GM19043 (cell line): ENCODE results near the gene SLC16A13.
"Not testable (repeated sequence)": the region's sequence is repeated elsewhere in the genome, so short reads cannot be mapped to it uniquely, and the experiment has no call there.

Source experiments
- ATAC-seq: cut with Tn5 transposase; IDR thresholded peaks from one replicate; pipeline ENCODE4 v1.9.1; 2021; ENCODE audit warnings: low read depth; ENCODE audit not compliant: unreplicated experiment

Gene SLC16A13, protein sequence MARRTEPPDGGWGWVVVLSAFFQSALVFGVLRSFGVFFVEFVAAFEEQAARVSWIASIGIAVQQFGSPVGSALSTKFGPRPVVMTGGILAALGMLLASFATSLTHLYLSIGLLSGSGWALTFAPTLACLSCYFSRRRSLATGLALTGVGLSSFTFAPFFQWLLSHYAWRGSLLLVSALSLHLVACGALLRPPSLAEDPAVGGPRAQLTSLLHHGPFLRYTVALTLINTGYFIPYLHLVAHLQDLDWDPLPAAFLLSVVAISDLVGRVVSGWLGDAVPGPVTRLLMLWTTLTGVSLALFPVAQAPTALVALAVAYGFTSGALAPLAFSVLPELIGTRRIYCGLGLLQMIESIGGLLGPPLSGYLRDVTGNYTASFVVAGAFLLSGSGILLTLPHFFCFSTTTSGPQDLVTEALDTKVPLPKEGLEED

DNA sequence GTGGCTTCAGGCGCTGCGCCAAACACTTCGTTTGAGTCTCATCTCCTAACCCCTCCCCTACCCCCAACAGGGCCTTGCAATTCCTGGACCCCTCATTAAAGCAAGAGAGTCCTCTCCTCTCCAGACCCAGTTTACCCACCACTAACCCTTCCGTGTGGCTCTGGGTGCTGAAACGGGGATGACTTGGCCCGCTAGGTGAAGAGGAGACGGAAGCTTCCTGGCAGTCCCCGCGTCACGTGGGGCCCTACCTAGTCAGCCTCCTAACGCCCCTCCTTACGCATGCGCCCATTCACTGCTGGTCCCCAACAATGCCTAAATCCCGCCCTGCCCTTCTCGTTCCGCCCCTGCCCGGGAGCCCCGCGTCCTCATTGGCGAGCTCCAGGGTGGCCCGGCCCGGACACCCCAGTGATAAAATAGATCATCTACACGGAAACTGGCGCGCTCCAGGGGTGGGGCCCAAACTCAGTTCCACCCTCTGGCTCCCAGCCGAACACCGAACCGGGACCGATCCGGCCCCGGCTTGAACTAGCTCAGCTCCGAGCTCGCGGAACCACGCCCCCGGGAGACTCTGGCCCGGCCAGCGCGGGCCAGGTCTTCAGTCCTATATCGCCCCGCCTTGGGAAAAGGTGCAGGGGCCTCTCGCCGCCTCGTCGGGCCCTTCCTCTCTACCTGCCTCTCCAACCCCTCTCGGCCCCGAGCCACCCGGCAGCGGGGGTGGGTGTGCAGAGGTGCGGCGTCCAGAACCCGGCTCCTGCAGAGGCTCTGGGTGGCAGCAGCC is at the start of gene SLC16A13:
Gene SLC16A13 (plus strand): TSS at position 425 of the 778 bp plus-strand sequence. CDS start 368 bp downstream, outside the sequence.
- peak; percentile 89 for ATAC-seq

DNA sequence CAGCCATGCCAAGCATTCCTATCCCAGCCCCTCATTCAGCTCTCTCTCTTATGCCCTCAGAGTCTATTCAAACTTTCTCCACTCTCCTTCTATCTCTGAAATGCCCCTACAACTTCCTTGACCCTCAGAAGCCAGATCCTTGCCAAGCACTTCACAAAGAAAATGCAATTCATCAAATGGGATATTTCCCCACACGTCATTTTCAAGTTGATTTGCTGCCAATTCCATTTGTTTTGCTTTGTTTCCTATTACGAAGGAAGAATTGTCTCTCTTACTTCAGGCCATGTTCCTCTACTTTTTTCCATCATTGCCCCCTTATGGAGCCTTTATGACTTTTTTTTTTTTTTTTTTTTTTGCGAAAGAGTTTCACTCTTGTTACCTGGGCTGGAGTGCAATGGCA is 49.1 kb upstream of the SLC16A13 start:
- ATAC-seq, result no peak

DNA sequence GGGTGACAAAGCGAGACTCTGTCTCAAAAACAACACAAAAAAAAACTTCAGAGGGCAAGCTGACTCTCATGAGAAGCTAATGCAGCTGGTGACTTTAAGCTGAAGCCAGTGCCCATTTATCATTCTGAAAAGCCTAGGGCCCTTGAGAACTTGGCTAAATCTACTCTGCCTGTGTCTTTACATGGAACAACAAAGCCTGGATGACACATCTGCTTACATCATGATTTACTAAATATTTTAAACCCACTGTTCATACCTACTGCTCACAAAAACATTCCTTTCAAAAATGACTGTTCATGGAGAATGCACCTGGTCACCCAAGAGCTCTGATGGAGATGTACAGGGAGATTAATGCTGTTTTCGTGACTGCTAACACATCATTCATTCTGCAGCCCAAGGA is 46.0 kb upstream of the SLC16A13 start:
- no peak for ATAC-seq

DNA sequence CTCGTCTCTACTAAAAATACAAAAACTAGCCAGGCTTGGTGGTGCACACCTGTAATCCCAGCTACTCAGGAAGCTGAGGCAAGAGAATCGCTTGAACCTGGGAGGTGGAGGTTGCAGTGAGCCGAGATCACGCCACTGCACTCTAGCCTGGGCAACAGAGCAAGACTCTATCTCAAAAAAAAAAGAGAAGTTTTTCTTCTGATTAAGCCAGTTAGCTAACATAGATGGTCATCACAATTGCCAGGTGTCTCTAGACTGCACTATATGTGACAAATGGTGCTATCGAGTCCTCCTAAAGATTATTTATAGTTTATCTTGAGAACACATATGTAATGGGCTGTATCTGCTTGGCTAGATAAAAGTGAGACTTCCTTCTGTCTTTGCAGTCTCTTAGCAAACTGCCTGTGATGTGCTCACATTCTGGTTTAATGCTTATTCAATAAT is 42.2 kb upstream of the SLC16A13 start:
- not testable (repeated sequence) for ATAC-seq

DNA sequence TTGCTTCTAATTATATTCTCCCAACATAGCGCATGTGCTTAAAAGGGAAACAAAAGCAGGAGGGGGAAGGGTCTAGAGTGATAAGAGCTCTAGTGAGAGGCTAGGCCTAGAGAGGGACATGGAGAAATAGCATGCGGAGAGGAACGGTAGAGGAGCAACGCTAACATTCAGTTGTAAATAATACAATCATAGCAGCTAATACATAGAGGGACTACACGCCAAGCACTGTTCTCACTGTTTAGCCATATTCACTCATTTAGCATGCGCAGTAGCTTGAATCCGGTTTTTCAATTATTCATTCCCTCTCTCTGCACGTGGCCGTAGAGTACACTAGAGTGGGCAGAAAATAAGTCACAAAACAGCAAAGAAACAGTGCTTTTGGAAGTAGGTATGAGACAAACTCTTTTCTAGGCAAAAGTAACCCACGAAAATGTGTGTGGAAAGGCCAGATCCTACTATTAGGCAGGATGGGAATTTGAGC is 41.7 kb upstream of the SLC16A13 start:
- no peak for ATAC-seq

DNA sequence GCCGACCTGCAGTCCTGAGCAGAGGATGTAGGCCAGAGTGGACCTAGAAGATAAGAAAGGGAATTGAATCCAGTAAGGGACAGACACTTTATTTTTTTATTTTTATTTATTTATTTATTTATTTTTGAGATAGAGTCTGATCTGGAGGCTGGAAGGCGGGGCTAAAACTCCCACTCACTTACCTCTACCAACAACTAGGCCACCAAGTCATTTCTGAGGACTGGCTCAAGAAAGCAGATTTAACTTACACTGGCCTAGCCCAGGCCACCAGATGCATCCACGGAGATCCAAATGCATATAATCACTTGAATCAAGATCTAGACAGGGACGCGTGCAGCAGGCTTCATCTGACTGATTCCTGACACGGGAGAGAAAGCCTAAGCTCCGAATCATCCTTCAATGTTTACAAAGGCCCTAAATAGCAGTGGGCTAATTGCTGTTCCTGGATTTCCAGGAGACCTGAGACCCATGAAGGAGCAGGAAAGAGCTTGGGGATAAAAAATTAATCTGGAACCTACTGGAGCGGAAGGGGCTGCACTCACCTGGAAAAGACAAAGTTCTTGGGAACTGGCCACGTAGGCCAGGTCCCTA is 41.1 kb upstream of the SLC16A13 start:
- ATAC-seq, result no peak

DNA sequence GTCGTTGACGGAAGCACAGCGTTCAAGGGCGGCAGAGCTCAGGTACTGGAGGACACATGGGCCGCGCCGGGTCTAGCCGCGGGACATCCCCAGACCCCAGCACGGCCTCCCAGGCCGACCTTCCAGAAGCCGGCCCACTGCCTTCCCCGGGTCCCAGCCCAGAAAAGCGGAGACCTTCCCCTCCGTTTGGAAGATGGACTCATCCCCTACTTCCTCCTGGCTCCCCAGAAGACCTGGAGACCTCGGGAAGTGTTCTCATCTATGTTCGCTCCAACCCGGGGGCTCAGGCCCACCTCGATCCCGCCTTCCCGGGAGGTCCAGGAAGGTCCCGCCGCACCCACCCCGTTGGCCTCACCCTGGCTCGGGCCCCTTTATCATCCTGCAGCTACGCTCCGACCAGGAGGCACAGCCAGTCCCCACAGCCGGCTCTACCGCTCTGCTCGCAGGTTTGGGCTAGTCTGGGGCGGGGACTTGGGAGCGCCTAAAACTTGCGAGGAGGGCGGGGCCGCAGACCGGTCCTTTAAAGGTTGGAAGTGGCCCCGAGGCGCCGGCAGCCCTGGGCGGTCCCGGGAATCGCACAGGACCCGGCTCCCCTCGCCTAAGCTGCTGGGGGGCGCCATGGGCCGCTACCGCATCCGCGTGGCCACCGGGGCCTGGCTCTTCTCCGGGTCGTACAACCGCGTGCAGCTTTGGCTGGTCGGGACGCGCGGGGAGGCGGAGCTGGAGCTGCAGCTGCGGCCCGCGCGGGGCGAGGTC is 40.1 kb upstream of the SLC16A13 start, which contains the start of gene ALOX12:
Gene ALOX12 (plus strand): TSS at position 550 of the 756 bp plus-strand sequence. CDS start 69 bp downstream, at position 619.
- no peak for ATAC-seq

DNA sequence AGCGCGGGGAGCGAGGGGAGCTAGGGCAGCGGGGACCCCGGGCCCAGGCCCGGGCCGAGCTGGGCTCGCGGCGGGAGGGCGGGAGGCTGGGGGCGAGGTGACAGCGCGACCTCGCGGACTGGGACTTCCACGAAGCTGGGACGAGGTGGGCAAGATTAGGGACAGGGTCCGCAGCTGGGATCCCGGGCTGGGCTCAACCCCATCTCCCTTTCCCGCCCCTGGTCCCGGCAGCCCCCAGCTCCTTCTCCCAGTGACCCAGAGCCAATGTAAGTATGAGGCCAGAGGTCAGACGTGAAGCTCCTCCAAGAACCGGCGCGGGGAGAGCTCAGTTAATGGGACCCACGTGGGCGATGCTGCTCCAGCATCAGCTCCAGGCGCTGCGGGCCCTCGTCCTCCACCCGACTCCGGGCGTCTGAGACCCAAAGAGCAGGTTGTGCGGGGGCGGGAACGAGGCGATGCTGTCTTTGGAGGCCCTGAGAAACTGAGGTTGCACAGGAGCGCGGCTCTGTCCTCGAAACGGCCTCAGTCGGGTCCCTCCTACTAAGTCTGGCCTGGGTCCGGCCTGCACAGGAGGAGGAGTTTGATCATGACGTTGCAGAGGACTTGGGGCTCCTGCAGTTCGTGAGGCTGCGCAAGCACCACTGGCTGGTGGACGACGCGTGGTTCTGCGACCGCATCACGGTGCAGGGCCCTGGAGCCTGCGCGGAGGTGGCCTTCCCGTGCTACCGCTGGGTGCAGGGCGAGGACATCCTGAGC is 39.4 kb upstream of the SLC16A13 start:
- ATAC-seq, result no peak

DNA sequence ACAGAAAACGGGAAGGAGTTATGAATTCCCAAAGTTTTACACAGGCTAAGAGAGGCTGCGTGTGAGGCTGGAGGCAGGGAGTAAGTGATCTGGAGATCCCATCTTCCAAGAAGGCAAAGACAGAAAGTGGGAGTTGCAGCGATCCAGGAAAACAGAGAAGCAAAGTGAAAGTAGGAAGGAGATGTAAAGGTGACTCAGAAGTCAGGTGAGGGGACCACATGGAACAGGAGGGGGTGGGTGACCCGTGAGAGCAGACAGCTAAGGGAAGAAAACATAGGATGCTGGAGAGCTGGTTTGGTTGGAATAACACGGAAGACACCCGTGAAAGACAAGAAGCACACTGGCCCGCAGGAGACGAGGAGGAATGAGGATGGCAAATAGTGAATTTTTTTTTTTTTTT is 38.6 kb upstream of the SLC16A13 start:
- no peak for ATAC-seq

DNA sequence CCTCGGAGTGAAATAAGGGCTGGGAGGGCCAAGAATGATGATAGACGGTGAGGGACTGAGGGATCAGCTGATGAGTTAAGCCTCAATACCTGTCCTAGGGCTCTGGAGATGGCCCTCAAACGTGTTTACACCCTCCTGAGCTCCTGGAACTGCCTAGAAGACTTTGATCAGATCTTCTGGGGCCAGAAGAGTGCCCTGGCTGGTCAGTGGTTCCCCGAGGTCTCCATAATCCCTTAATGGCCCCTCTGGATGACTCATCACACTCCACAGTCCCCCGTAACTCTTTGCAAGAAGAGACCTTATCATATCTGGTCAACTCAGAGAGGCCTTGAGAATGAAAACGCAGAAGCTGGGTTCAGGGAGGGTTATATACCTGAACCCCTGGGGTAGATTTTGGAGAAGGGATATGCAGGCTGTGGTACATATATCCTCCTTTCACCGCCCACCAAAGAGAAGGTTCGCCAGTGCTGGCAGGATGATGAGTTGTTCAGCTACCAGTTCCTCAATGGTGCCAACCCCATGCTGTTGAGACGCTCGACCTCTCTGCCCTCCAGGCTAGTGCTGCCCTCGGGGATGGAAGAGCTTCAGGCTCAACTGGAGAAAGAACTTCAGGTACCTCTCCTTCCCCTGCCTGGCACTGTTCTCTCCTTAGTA is 36.8 kb upstream of the SLC16A13 start:
- ATAC-seq, result no peak

DNA sequence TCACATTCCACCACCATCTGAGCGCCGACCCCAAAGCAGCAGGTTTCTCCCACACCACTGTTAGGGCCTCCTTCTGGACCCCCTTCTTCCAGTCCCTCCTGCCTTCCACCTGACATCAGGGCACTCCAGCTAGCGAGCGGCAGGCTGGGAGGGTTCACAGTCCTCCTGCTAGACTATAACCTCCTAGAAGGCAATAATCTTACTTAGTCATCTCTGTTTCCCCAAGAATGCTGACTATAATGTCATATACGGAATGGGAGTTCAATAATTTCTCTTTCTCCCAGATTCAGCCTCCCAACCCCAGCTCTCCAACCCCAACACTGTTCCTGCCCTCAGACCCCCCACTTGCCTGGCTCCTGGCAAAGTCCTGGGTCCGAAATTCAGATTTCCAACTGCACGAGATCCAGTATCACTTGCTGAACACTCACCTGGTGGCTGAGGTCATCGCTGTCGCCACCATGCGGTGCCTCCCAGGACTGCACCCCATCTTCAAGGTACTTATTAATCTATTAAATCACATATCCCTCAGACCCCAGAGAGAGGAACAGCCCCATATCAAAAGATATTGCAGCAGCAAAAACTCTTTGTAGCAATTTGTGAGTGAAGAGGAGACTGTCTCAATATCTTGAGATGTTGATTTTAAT is 34.4 kb upstream of the SLC16A13 start:
- no peak for ATAC-seq

DNA sequence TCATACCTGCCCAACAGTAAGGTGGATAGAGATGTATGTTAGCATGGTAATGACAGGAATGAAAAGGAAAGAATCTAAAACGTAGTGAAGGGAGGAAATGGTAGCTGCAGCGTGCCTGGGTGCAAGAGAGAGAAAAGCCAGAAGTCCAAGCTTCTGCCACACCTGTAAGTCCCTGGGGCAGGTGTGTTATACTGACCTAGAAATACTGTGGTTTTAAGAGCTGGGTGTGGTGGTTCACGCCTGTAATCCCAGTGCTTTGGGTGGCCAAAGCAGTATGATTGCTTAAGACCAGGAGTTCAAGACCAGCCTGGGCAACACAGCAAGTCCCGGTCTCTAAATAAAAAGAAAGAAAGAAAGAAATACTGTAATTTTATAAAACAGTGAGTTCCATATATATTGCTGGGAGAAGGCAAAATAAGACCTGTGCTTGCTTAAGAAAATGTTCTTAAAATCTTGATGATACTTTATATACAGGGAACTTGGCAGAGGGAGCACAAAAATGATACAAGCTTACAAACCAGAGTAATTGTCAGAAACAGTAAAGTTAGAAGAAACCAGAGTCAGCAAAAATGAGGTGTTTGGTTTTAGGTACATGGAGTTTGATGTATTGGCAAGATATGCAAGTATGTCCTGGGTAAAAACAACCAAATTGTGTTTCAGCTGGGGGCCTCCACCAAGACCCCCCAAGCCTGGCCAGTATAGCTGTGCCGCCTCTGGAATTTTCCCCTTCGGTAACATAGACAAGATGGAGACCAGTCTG is 33.3 kb upstream of the SLC16A13 start:
- ATAC-seq, result no peak

DNA sequence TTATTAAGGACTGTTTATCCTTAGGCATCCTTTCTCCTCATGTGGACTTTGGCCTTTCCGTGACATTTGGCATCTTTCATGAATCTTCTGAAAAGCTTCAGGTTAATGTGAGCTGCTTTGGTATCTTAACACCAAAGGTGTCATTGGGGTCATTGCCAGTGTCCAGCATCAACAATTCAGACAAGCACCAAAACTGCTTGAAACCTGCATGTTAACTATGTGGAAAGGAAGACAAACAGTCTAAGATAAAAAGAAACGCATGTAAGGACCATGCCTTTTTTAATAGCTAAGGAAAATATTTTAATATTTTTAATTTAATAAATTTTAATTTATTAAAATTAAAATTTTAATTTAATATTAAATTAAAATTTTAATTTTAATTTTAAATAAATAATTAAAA is 32.1 kb upstream of the SLC16A13 start:
- no peak for ATAC-seq

DNA sequence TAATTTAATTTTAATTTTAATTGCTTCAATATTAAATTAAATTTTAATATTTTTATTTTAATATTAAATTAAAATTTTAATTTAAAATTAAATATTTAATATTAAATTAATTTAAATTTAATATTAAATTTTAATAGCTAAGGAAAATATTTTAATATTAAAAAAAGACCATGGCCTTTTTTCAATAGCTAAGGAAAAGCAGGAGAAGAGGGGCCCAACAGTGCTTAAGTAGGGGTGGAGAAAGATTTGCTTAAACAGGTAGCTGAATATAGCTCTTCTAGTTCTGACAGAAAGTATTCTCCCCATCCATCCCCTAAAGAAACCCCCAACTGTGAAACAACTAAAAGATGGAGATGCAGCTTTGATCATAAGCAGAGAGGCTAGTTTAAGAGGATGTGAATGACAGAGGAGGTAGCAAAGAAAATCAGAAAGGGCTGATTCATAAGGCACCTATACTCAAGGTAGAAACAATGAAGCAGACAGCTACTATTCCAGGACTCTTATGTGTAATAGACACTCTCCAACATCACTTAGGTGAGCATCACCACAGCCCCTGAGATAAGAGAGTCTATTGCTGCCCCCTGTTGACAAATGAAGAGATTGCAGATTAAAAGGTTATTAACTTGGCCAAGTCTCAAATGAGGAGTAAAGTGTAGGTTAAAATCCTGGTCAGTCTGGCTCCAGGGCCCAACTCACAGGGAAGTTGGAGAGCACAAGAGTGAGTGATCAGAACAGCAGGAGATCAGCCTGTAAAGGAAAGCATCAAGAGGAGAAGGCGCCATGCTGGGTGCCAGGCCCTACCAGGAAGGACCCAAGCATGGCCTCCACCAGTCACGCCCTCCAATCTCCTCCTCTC is 31.2 kb upstream of the SLC16A13 start:
- ATAC-seq, result no peak

DNA sequence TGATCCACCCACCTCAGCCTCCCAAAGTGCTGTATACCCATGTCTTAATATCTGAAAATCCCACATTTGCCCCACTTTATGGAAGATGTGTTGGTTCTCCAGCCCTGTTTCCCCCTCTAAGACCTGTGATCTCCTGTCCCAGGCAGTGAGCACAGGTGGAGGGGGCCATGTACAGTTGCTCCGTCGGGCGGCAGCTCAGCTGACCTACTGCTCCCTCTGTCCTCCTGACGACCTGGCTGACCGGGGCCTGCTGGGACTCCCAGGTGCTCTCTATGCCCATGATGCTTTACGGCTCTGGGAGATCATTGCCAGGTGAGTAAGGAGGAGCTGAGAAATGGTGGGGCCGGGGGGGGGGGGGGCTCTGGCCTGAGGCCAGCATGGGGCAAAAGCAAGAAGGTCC is 30.1 kb upstream of the SLC16A13 start:
- ATAC-seq, result no peak

DNA sequence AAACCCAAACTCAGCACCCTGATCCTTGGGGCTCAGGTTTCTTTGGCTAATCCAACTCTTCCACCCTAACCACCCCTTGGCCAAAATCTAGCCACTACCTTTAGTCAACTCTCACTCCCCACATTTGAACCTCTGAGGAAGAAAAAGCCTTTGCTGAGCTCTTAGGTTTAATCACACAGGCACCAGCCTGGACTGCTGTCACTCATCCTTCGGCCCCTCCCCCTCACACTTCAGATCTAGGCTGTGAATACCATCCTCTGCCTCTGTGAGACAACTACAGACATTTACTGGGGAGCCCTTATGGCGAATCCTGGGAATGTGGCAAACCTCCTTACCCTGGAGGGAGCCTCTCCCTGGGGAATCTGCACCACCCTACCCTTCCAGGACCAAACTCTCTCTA is 28.7 kb upstream of the SLC16A13 start:
- ATAC-seq, result no peak

DNA sequence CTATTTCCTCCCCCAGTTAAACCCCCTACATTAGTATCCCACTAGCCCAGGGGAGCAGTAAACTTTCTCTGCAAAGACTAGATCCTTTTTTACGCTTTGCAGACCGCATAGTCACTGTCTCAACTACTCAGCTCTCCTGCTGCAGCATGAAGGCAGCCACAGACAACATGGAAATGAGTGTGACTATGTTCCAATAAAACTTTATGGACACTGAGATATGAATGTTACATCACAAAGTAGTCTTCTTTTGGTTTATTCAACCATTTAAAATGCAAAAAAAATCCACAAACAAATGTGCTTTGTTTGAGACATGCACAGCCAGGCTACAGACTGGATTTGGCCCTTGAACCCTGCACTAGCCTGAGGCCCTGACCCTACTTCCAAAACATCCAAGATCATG is 25.3 kb upstream of the SLC16A13 start:
- no peak for ATAC-seq
